ENCODE results near the gene WNT3.
"Not testable (repeated sequence)": the region's sequence is repeated elsewhere in the genome, so short reads cannot be mapped to it uniquely, and the experiment has no call there.

WNT3 gene

DNA sequence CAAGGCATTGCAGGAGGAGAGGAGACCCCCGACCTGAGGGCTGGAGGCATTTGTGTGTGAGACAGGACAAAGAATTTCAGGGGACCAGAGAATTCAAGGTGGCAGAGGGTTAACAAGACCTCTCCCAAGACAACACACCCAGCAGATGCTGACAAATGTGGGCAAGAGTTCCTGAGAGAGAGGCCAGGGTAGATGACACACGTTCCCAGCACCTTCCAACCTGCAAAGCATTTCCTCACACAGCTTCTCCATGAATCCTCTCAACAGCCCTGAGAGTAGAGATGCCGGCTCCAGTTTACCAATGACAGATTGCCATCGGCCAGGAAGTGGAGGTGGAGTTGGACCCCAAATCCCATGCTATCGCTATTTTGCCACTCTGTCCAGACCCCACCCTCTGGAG is 25.0 kb downstream of the WNT3 start:
- Histone ChIP-seq H3K9me3 (ENCODE audit: severe bottlenecking) (no peaks in the 10 kb centered on the region), H3K36me3 (ENCODE audit: low read depth) (no peaks in the 10 kb centered on the region), H3K27ac (ENCODE audit: poor library complexity, severe bottlenecking) (no peak overlapping the region), H3K4me1 (ENCODE audit: insufficient read depth, poor library complexity, severe bottlenecking) (no peaks in the 10 kb centered on the region), H3K27me3 (ENCODE audit: insufficient read depth, poor library complexity, severe bottlenecking) (no peaks in the 10 kb centered on the region), H3K4me3 (ENCODE audit: severe bottlenecking) (no peak overlapping the region)
- TF ChIP-seq, protein P1, sequence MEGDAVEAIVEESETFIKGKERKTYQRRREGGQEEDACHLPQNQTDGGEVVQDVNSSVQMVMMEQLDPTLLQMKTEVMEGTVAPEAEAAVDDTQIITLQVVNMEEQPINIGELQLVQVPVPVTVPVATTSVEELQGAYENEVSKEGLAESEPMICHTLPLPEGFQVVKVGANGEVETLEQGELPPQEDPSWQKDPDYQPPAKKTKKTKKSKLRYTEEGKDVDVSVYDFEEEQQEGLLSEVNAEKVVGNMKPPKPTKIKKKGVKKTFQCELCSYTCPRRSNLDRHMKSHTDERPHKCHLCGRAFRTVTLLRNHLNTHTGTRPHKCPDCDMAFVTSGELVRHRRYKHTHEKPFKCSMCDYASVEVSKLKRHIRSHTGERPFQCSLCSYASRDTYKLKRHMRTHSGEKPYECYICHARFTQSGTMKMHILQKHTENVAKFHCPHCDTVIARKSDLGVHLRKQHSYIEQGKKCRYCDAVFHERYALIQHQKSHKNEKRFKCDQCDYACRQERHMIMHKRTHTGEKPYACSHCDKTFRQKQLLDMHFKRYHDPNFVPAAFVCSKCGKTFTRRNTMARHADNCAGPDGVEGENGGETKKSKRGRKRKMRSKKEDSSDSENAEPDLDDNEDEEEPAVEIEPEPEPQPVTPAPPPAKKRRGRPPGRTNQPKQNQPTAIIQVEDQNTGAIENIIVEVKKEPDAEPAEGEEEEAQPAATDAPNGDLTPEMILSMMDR (IDR thresholded peaks at IDR 0.05; ENCODE audit: poor library complexity, severe bottlenecking): no peak
- ATAC-seq (ENCODE audit: low read depth) (no peak), DNase-seq (ENCODE audit: low spot score) (no peak)

GRCh38 chr17:46793023-46793422 is 25.5 kb downstream of the WNT3 start:
- not testable (repeated sequence) for H3K27ac ChIP-seq (ENCODE audit: poor library complexity, severe bottlenecking); H3K4me1 ChIP-seq (ENCODE audit: insufficient read depth, poor library complexity, severe bottlenecking); H3K36me3 ChIP-seq (ENCODE audit: low read depth); H3K27me3 ChIP-seq (ENCODE audit: insufficient read depth, poor library complexity, severe bottlenecking); H3K4me3 ChIP-seq (ENCODE audit: severe bottlenecking); H3K9me3 ChIP-seq (ENCODE audit: severe bottlenecking); DNase-seq (ENCODE audit: low spot score); ATAC-seq (ENCODE audit: low read depth)

DNA sequence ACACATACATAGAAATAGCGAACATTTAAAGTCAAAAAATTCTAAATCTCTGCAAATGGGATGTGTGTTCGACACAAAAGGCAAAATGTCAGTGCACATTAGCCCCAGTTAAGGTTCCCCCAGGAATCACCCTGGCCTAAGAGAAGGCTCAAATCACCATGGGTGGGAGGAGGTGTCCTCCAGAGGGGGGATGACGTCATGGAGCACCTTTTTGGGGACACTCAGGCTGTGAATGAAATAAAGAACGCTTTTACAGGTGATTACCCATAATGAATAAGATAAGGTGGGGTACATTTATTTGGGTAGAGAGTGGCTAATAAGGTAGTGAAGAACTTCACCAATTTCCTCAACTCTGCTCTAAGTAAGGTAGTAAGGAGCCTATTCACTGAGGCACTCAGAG is 26.4 kb downstream of the WNT3 start:
- TF ChIP-seq, protein P1 (IDR thresholded peaks at IDR 0.05; ENCODE audit: poor library complexity, severe bottlenecking): no peak

DNA sequence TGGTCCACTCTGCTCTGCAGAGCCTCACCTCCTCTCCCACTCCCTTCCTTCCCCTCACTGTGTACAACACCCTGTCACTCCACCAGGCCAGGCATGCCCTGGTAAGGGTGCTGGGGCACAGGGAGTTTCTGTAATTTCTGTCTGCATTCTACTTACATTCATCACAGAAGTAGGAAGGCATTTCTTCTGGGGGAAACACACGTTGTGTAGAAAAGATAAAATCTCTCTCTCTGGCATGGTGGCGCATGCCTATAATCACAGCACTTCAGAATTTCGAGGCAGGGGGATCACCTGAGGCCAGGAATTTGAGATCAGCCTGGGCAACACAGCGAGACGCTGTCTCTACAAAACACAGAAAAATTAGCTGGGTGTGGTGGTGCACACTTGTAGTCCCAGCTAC is 27.0 kb downstream of the WNT3 start:
- Histone ChIP-seq H3K36me3 (ENCODE audit: low read depth) (no peaks in the 10 kb centered on the region), H3K27me3 (ENCODE audit: insufficient read depth, poor library complexity, severe bottlenecking) (no peaks in the 10 kb centered on the region), H3K27ac (ENCODE audit: poor library complexity, severe bottlenecking) (no peak overlapping the region), H3K4me3 (ENCODE audit: severe bottlenecking) (no peak overlapping the region), H3K9me3 (ENCODE audit: severe bottlenecking) (no peaks in the 10 kb centered on the region), H3K4me1 (ENCODE audit: insufficient read depth, poor library complexity, severe bottlenecking) (no peaks in the 10 kb centered on the region)
- TF ChIP-seq, protein P1 (IDR thresholded peaks at IDR 0.05; ENCODE audit: poor library complexity, severe bottlenecking): no peak
- no peak for ATAC-seq (ENCODE audit: low read depth)
- no peak for DNase-seq (ENCODE audit: low spot score)

More for the DNA sequence above, 26.4 kb downstream of the WNT3 start:
- H3K4me3 ChIP-seq (ENCODE audit: severe bottlenecking): no peak overlapping the region
- H3K27ac ChIP-seq (ENCODE audit: poor library complexity, severe bottlenecking): no peak overlapping the region
- ATAC-seq (ENCODE audit: low read depth): no peak
- no peaks in the 10 kb centered on the region for H3K9me3 ChIP-seq (ENCODE audit: severe bottlenecking)
- H3K36me3 ChIP-seq (ENCODE audit: low read depth): no peaks in the 10 kb centered on the region
- H3K4me1 ChIP-seq (ENCODE audit: insufficient read depth, poor library complexity, severe bottlenecking): no peaks in the 10 kb centered on the region
- no peak for DNase-seq (ENCODE audit: low spot score)
- H3K27me3 ChIP-seq (ENCODE audit: insufficient read depth, poor library complexity, severe bottlenecking): no peaks in the 10 kb centered on the region

DNA sequence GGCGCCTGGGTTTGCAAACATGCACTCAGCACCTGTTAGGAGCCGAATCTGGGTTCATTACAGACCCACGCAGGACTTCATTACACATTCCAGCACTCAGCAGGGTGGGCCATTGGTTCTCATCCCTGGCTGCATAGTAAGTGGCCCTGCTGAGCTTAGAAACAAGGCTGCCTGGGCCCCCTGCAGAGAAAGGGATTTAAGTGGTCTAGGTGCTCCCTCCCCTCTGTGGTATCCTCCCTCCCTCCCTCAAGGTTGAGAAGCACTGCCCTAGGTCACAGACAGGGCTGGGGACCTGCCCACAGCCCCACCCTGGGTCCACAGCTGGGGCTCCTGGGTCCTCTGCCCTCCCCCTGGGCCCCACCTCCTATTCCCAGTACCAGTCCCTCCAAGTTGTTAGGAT is 28.3 kb downstream of the WNT3 start:
- H3K27ac ChIP-seq (ENCODE audit: poor library complexity, severe bottlenecking): no peak overlapping the region
- DNase-seq (ENCODE audit: low spot score) (no peak), ATAC-seq (ENCODE audit: low read depth) (no peak)
- H3K4me1 ChIP-seq (ENCODE audit: insufficient read depth, poor library complexity, severe bottlenecking): no peaks in the 10 kb centered on the region
- TF ChIP-seq, protein P1 (IDR thresholded peaks at IDR 0.05; ENCODE audit: poor library complexity, severe bottlenecking): no peak
- no peaks in the 10 kb centered on the region for H3K9me3 ChIP-seq (ENCODE audit: severe bottlenecking)
- H3K36me3 ChIP-seq (ENCODE audit: low read depth): no peaks in the 10 kb centered on the region
- no peak overlapping the region for H3K4me3 ChIP-seq (ENCODE audit: severe bottlenecking)
- no peaks in the 10 kb centered on the region for H3K27me3 ChIP-seq (ENCODE audit: insufficient read depth, poor library complexity, severe bottlenecking)

Measured in RWPE2 (cell line).